Mammary epithelial cell (primary cell): ENCODE data around the gene MAF.

Experiments
- EZH2 ChIP-seq: IDR thresholded peaks from 2 replicates; pipeline ENCODE4 v1.6.1; 2012; ENCODE audit warnings: low read length, inconsistent platforms, borderline replicate concordance
- TF ChIP-seq, protein P1 (sequence below), 2 donors: IDR thresholded peaks in 1 of 2; conservative IDR thresholded peaks in 1 of 2; 2 replicates each; pipeline ENCODE4 v1.5.1; 2011 to 2012; ENCODE audit warnings: inconsistent platforms in 2 of 2, low read length in 2 of 2, mild to moderate bottlenecking in 2 of 2, control low read depth in 1 of 2, low read depth in 1 of 2; ENCODE audit not compliant: insufficient read depth in 1 of 2; ENCODE audit errors: extremely low read depth in 1 of 2

DNA sequence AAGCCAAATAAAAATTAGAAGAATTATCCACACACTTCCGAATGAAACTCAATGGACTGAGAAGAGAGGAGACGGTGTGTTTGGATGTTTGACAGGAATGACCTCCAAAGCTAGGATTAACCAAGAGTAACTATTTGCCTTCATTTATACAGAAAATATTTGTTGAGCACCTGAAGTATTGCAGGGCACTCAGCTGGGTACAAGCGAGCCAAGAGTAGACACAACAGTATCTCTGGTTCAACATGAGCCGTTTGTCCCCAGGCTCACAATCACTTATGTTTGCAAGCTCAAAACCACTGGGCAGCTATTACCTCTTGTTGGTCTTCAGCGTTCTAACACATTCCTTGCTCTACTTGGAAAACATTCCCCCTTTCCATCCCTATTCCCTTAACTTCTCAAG lies 38.8 kb downstream of the MAF start:
- TF ChIP-seq, protein P1, sequence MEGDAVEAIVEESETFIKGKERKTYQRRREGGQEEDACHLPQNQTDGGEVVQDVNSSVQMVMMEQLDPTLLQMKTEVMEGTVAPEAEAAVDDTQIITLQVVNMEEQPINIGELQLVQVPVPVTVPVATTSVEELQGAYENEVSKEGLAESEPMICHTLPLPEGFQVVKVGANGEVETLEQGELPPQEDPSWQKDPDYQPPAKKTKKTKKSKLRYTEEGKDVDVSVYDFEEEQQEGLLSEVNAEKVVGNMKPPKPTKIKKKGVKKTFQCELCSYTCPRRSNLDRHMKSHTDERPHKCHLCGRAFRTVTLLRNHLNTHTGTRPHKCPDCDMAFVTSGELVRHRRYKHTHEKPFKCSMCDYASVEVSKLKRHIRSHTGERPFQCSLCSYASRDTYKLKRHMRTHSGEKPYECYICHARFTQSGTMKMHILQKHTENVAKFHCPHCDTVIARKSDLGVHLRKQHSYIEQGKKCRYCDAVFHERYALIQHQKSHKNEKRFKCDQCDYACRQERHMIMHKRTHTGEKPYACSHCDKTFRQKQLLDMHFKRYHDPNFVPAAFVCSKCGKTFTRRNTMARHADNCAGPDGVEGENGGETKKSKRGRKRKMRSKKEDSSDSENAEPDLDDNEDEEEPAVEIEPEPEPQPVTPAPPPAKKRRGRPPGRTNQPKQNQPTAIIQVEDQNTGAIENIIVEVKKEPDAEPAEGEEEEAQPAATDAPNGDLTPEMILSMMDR (conservative IDR thresholded peaks at IDR 0.05 in 1 of 2, IDR thresholded peaks at IDR 0.05 in 1 of 2; ENCODE audit: extremely low read depth in 1 of 2, insufficient read depth in 1 of 2, low read depth in 1 of 2, low read length in 2 of 2) = no peak
- TF ChIP-seq EZH2 = no peak
